ENCODE results near the gene SYNPR. TPM values are rescaled to one million over a fixed set of nuclear protein-coding genes. Genes with fewer than 3 reads are reported as not detected.

The SYNPR gene
- total RNA-seq, 2 experiments from 2014 or later, result not detected

DNA sequence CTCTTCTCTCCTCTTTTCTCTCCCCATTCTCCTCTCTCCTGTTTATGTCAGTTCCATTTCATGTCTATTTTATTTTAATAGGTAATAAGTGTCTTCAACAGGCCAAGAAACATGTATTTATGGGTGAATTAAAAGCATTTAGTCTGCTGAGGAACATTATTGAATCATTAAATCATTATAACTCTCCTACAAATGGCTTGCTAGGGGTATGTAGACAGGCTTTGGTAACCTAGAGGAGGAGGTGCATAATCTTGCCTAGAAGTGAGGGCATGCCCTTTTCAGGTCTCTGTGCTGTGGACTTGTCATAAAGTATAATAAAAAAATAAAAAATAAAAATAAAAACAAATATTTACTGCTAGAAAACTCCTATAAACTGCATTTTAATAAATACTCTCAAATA is 285.5 kb downstream of the SYNPR start:
- no peak overlapping the region for H3K4me3 ChIP-seq (ENCODE audit: low read length)
- POLR2A ChIA-PET, result no interaction called here
- no peak for ATAC-seq (ENCODE audit: poor library complexity)

DNA sequence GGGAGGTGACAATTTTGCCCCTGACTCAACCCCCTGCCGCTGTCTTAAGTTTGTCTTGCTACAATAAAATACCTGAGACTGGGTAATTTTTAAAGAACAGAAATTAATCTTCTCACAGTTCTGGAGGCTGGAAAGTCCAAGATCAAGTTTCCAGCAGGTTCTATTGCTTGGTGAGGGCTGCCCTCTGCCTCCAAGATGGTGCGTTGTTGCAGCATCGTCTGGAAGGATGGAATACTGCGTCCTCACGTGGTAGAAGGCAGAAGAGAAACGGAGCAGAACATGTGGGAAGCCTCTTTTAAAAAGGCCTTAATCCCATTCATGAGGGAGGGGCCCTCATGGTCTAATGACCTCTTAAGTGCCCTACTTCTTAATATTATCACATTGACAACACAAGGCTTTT is 287.1 kb downstream of the SYNPR start:
- ChIA-PET POLR2A (no interaction called here), CTCF (no interaction called here)
- H3K4me1 Mint-ChIP-seq (ENCODE audit: low read depth), result no peaks in the 10 kb centered on the region
- H3K27ac ChIP-seq (ENCODE audit: low read depth in 1 of 2, low read length in 2 of 2), result no peak overlapping the region
- no peaks in the 10 kb centered on the region for H3K27me3 ChIP-seq (ENCODE audit: control insufficient read depth in 1 of 2, insufficient read depth in 2 of 2, low read length in 2 of 2)
- ATAC-seq (ENCODE audit: poor library complexity), result no peak
- no peak overlapping the region for H3K27ac Mint-ChIP-seq
- no peaks in the 10 kb centered on the region for H3K9me3 Mint-ChIP-seq
- no peak for DNase-seq
- no peaks in the 10 kb centered on the region for H3K4me1 ChIP-seq (ENCODE audit: insufficient read depth, low read length)
- TF ChIP-seq, protein P1, sequence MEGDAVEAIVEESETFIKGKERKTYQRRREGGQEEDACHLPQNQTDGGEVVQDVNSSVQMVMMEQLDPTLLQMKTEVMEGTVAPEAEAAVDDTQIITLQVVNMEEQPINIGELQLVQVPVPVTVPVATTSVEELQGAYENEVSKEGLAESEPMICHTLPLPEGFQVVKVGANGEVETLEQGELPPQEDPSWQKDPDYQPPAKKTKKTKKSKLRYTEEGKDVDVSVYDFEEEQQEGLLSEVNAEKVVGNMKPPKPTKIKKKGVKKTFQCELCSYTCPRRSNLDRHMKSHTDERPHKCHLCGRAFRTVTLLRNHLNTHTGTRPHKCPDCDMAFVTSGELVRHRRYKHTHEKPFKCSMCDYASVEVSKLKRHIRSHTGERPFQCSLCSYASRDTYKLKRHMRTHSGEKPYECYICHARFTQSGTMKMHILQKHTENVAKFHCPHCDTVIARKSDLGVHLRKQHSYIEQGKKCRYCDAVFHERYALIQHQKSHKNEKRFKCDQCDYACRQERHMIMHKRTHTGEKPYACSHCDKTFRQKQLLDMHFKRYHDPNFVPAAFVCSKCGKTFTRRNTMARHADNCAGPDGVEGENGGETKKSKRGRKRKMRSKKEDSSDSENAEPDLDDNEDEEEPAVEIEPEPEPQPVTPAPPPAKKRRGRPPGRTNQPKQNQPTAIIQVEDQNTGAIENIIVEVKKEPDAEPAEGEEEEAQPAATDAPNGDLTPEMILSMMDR (IDR thresholded peaks at IDR 0.05), result no peak
- no peaks in the 10 kb centered on the region for H3K36me3 ChIP-seq (ENCODE audit: insufficient read depth, low read length)
- intact Hi-C loops (cut with DNase I, micrococcal nuclease), result no loop called here
- H3K4me3 Mint-ChIP-seq, result no peak overlapping the region
- H3K27me3 Mint-ChIP-seq, result no peaks in the 10 kb centered on the region
- H3K9me3 ChIP-seq (ENCODE audit: control insufficient read depth in 1 of 2, insufficient read depth in 1 of 2, low read length in 2 of 2), result no peaks in the 10 kb centered on the region
- no peak overlapping the region for H3K4me3 ChIP-seq (ENCODE audit: low read length)
- H3K36me3 Mint-ChIP-seq (ENCODE audit: low read depth), result no peaks in the 10 kb centered on the region

More for the DNA sequence above, 285.5 kb downstream of the SYNPR start:
- CTCF ChIA-PET, result no interaction called here
- Mint-ChIP-seq H3K9me3 (no peaks in the 10 kb centered on the region), H3K27me3 (no peaks in the 10 kb centered on the region), H3K4me3 (no peak overlapping the region), H3K36me3 (ENCODE audit: low read depth) (no peaks in the 10 kb centered on the region), H3K27ac (no peak overlapping the region), H3K4me1 (ENCODE audit: low read depth) (no peaks in the 10 kb centered on the region)
- Histone ChIP-seq H3K27ac (ENCODE audit: low read depth in 1 of 2, low read length in 2 of 2) (no peak overlapping the region), H3K4me1 (ENCODE audit: insufficient read depth, low read length) (no peaks in the 10 kb centered on the region), H3K27me3 (ENCODE audit: control insufficient read depth in 1 of 2, insufficient read depth in 2 of 2, low read length in 2 of 2) (no peaks in the 10 kb centered on the region), H3K9me3 (ENCODE audit: control insufficient read depth in 1 of 2, insufficient read depth in 1 of 2, low read length in 2 of 2) (no peaks in the 10 kb centered on the region), H3K36me3 (ENCODE audit: insufficient read depth, low read length) (no peaks in the 10 kb centered on the region)
- no peak for DNase-seq
- TF ChIP-seq, protein P1 (IDR thresholded peaks at IDR 0.05), result no peak
- intact Hi-C loops (cut with DNase I, micrococcal nuclease), result no loop called here

DNA sequence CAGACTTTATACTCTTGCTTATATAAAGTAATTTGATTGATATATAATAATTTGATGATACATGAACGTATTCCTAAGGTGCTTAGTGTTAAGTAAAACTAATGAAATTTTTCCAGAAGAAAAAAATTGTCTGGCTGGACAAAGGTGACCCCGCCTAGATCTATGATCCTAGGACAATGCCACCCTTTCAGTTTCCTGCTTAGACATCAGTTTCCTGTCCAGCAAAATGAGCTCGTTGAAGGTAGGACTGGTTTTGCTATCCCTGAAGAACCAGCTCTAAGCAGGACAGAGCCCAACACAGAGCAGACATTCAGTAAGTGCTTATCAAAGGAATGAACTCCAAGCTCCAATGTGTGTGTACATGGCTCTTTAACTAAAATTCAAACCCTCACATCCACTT is 293.6 kb downstream of the SYNPR start:
- ChIA-PET CTCF (no interaction called here), POLR2A (no interaction called here)
- intact Hi-C loops (cut with DNase I, micrococcal nuclease), result no loop called here
- no peak for ATAC-seq (ENCODE audit: poor library complexity)
- H3K9me3 ChIP-seq (ENCODE audit: control insufficient read depth in 1 of 2, insufficient read depth in 1 of 2, low read length in 2 of 2), result no peaks in the 10 kb centered on the region
- Mint-ChIP-seq H3K27me3 (no peaks in the 10 kb centered on the region), H3K4me1 (ENCODE audit: low read depth) (no peaks in the 10 kb centered on the region), H3K27ac (no peak overlapping the region), H3K9me3 (no peaks in the 10 kb centered on the region), H3K4me3 (no peak overlapping the region), H3K36me3 (ENCODE audit: low read depth) (no peaks in the 10 kb centered on the region)
- no peaks in the 10 kb centered on the region for H3K4me1 ChIP-seq (ENCODE audit: insufficient read depth, low read length)
- H3K27ac ChIP-seq (ENCODE audit: low read depth in 1 of 2, low read length in 2 of 2), result no peak overlapping the region
- TF ChIP-seq, protein P1 (IDR thresholded peaks at IDR 0.05), result no peak
- H3K36me3 ChIP-seq (ENCODE audit: insufficient read depth, low read length), result no peaks in the 10 kb centered on the region
- DNase-seq, result no peak
- no peaks in the 10 kb centered on the region for H3K27me3 ChIP-seq (ENCODE audit: control insufficient read depth in 1 of 2, insufficient read depth in 2 of 2, low read length in 2 of 2)
- no peak overlapping the region for H3K4me3 ChIP-seq (ENCODE audit: low read length)
